Glutamatergic neuron (in vitro differentiated cells): ENCODE data around the gene BRF1. TPM values are rescaled to one million over a fixed set of nuclear protein-coding genes. Genes with fewer than 3 reads are reported as not detected.
A peak's percentile ranks its signal among the peaks of the same experiment; 100 is the strongest.
"Not testable (repeated sequence)": the region's sequence is repeated elsewhere in the genome, so short reads cannot be mapped to it uniquely, and the experiment has no call there.

Experiments
- DNase-seq: peaks from one replicate; pipeline ENCODE4 v3.0.0; 2022
- H3K27ac Mint-ChIP-seq: one replicate; pipeline ENCODE4 v1.8.0; 2020; ENCODE audit warnings: mild to moderate bottlenecking, mixed read lengths, inconsistent platforms; ENCODE audit not compliant: unreplicated experiment
- H3K27me3 Mint-ChIP-seq: one replicate; pipeline ENCODE4 v1.8.0; 2020; ENCODE audit warnings: mild to moderate bottlenecking, moderate library complexity, mixed read lengths, inconsistent platforms; ENCODE audit not compliant: unreplicated experiment
- H3K36me3 Mint-ChIP-seq: one replicate; pipeline ENCODE4 v1.8.0; 2020; ENCODE audit warnings: mild to moderate bottlenecking, mixed read lengths, inconsistent platforms; ENCODE audit not compliant: unreplicated experiment
- H3K4me1 Mint-ChIP-seq: one replicate; pipeline ENCODE4 v1.8.0; 2020; ENCODE audit warnings: mild to moderate bottlenecking, low read depth, mixed read lengths, inconsistent platforms; ENCODE audit not compliant: unreplicated experiment
- H3K4me3 Mint-ChIP-seq: one replicate; pipeline ENCODE4 v1.8.0; 2020; ENCODE audit warnings: mild to moderate bottlenecking, mixed read lengths, inconsistent platforms; ENCODE audit not compliant: unreplicated experiment
- H3K9me3 Mint-ChIP-seq: one replicate; pipeline ENCODE4 v1.8.0; 2020; ENCODE audit warnings: mild to moderate bottlenecking, moderate library complexity, mixed read lengths, inconsistent platforms; ENCODE audit not compliant: unreplicated experiment
- CTCF ChIP-seq: fragments of 200-600 bp; sonication (generic); IDR thresholded peaks from one replicate; pipeline ENCODE4 v1.5.0; 2021; ENCODE audit not compliant: partially characterized antibody, unreplicated experiment
- total RNA-seq: library from RNA; stranded (reverse); fragmentation: NEBNext Ultra II Directional; extraction: Animal tissue kit (Norgen Biotek cat#: 25700); gene quantifications from one replicate; pipeline ENCODE4 v1.2.1, GENCODE V29; 2021; ENCODE audit not compliant: unreplicated experiment

Gene BRF1
- total RNA-seq, 1 donor from 2014 or later = 54.6 TPM

DNA sequence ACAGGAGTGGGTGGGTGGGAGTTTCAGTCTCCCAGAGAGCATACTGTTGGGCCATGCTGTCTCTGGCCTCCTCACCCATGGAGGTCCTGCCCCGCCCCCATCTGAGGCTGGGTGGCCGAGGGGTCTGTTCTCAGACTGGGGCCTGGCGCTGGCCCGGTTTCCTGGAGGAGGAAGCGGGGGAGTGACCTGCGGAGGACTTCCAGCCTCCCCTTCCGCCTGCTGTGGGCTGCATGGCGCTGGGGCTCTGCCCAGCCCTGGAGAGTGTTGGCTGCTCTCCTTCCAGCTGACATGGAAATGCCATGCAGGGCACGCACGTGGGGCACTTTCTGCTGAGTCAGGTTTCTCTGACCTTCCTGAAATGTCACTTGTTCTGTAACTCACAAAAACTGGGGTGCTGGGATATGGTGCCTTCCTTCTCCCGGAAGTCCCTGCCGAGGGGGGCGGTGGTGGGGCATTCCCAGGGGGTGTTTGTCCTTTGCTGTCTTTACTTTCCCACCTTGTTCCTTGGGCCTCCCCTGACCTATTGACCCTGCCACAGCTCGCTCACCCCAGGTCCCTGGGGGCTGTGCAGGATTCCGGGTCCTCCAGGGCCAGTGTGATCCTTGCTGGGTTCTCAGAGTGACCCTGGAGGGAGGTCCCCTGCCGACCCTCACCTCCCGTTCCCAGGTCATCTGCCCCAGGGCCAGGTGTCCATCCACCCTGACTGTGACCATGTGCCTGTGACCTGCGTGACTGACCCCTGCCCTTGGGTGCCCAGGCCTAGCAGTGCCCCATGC, 37.4 kb upstream of the BRF1 start:
- H3K27ac Mint-ChIP-seq = no peak overlapping the region
- H3K4me1 Mint-ChIP-seq = peaks cover 30% of the 10 kb centered on the region
- TF ChIP-seq CTCF = no peak
- DNase-seq = no peak
- peaks cover 19% of the 10 kb centered on the region for H3K27me3 Mint-ChIP-seq
- H3K9me3 Mint-ChIP-seq = peaks cover 20% of the 10 kb centered on the region
- no peak overlapping the region for H3K4me3 Mint-ChIP-seq
- no peaks in the 10 kb centered on the region for H3K36me3 Mint-ChIP-seq

GRCh38 chr14:105337433-105337832, 36.6 kb upstream of the BRF1 start:
- DNase-seq = no peak
- no peak for TF ChIP-seq CTCF
- peak overlapping the region; percentile 97 for H3K27ac Mint-ChIP-seq
- H3K27me3 Mint-ChIP-seq = peaks cover 23% of the 10 kb centered on the region
- H3K4me1 Mint-ChIP-seq = peaks cover 33% of the 10 kb centered on the region
- no peak overlapping the region for H3K4me3 Mint-ChIP-seq
- H3K9me3 Mint-ChIP-seq = peaks cover 20% of the 10 kb centered on the region
- H3K36me3 Mint-ChIP-seq = no peaks in the 10 kb centered on the region

DNA sequence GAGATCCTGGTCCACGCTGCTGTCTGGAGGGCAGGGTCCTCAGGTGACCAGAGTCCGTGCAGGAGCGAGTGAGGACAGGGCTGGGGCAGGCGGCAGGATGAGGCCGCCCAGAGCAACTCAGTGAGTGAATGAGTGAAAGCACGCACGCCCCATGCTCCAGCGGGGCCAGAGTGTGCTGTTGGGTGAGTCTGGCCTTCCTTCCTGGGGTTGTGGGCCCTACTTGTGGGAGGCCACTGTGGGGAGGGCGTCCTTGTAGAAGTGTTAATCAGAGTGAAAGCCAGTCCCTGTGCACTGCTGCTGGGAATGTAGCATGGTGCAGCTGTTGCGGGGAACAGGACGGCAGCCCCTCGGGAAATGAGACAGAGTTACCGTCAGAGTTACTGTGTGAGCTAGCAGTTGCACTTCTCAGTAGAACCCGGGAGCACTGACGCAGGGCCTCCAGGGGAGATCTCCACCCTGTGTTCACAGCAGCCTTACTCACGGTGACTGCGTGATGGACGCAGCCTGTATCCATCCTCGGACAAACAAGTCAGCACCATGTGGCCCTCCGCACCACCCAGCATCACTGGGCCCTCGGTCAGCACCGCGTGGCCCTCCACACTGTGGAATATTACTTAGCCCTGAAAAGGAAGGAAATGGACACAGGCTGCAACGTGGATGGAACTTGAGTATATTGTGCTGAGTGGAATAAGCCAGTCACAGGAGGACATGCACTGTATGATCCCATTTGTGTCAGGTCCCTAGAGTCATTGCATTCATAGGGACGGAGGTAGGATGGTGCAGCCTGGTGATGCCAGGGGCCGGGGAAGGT, 35.9 kb upstream of the BRF1 start:
- DNase-seq = peak; percentile 63
- H3K27ac Mint-ChIP-seq = peak overlapping the region; percentile 97
- H3K4me1 Mint-ChIP-seq = peaks cover 37% of the 10 kb centered on the region
- peak overlapping the region; percentile 14 for H3K4me3 Mint-ChIP-seq
- peaks cover 21% of the 10 kb centered on the region for H3K9me3 Mint-ChIP-seq
- peaks cover 22% of the 10 kb centered on the region for H3K27me3 Mint-ChIP-seq
- TF ChIP-seq CTCF = no peak
- no peaks in the 10 kb centered on the region for H3K36me3 Mint-ChIP-seq

DNA sequence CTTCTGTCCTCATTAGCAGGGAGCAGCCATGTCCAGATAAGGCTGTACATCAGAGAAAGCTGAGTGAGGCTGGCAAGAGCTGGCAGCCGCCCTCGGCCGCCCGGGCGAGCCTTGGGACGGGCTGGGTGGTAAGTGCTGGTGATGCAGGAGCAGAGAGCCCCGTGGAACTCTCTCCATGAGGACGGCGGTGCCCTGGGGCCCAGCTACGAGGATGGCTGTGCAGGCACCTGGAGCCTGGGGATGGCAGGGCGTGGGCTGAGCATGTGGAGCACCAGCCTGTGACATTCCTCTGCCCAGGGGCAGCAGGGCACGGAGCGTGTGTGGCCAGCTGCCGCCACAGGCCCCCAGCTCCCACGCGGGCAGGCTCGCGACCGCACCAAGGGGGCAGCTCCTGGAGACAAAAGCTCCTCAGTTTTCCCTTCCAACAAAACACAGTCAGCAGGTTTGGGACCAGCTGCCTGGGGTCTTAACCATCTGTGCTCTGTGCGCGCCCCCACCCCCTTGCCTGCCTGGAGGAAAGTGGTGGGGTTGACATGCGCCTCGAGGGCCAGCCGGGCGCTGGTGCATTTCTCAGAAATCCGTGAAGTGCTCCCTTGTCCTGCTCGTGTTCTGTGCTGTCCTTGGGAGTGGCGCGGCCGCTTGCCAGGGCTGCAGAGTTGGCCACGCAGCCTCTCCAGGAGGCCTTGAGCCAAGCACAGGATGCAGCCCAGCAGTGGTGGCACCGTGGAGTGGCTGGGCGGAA, 35.1 kb upstream of the BRF1 start:
- Mint-ChIP-seq H3K36me3 (no peaks in the 10 kb centered on the region), H3K27ac (peak overlapping the region; percentile 97), H3K27me3 (peaks cover 22% of the 10 kb centered on the region), H3K9me3 (peaks cover 23% of the 10 kb centered on the region), H3K4me1 (peaks cover 30% of the 10 kb centered on the region), H3K4me3 (peak overlapping the region; percentile 14)
- no peak for TF ChIP-seq CTCF
- peak; percentile 58 for DNase-seq

GRCh38 chr14:105335231-105335542, 34.4 kb upstream of the BRF1 start:
- Mint-ChIP-seq H3K27ac (peak overlapping the region; percentile 79), H3K27me3 (peaks cover 24% of the 10 kb centered on the region), H3K9me3 (peaks cover 25% of the 10 kb centered on the region), H3K4me1 (peaks cover 30% of the 10 kb centered on the region)
- DNase-seq, H3K36me3 Mint-ChIP-seq, H3K4me3 Mint-ChIP-seq: not testable (repeated sequence)
